Activated CD8-positive, alpha-beta T cell treated with anti-CD3 and anti-CD28 coated beads, Interleukin-2, amount 10 ng/mL, durations not matched to agents 7 days and 5 days (primary cell): ENCODE results near the gene FGD4. TPM values are rescaled to one million over a fixed set of nuclear protein-coding genes. Genes with fewer than 3 reads are reported as not detected.

Experiments used
- ATAC-seq: fragments of 150-1000 bp; cut with Tn5 transposase; one replicate; pipeline ENCODE4 v1.10.0; 2021; ENCODE audit warnings: moderate library complexity
- CTCF ChIA-PET: fragments of 350-600 bp; sonication (Branson Sonifier 250); formaldehyde crosslinking; loops from one replicate; lab custom pipeline; 2021; ENCODE audit warnings: antibody characterized with exemption; lab: Charles Lee
- POLR2A ChIA-PET: fragments of 350-600 bp; sonication (Branson Sonifier 250); formaldehyde crosslinking; loops from one replicate; lab custom pipeline; 2021; ENCODE audit warnings: antibody characterized with exemption; lab: Charles Lee
- DNase-seq: peaks from one replicate; pipeline ENCODE4 v3.0.0-alpha.2; 2020
- H3K27ac Mint-ChIP-seq: one replicate; pipeline ENCODE4 v1.8.0; 2021; ENCODE audit warnings: mild to moderate bottlenecking, mixed read lengths
- H3K27me3 Mint-ChIP-seq: one replicate; pipeline ENCODE4 v1.8.0; 2021; ENCODE audit warnings: low read depth, mixed read lengths
- H3K36me3 Mint-ChIP-seq: one replicate; pipeline ENCODE4 v1.8.0; 2021; ENCODE audit warnings: low read depth, mixed read lengths
- H3K4me1 Mint-ChIP-seq: one replicate; pipeline ENCODE4 v1.8.0; 2021; ENCODE audit warnings: low read depth, mixed read lengths
- H3K4me3 Mint-ChIP-seq: one replicate; pipeline ENCODE4 v1.8.0; 2021; ENCODE audit warnings: mild to moderate bottlenecking, mixed read lengths
- H3K9me3 Mint-ChIP-seq: one replicate; pipeline ENCODE4 v1.8.0; 2022; ENCODE audit warnings: mixed read lengths; ENCODE audit not compliant: insufficient read depth
- total RNA-seq, 2 experiments: library from RNA; stranded (reverse); gene quantifications; one replicate each; pipeline ENCODE4 v1.2.3, GENCODE V29; 2021

FGD4 gene
- total RNA-seq, 2 experiments from 2014 or later = 0.66 to 0.68 TPM

GRCh38 chr12:32641287-32641901, 242.0 kb downstream of the FGD4 start:
- Mint-ChIP-seq H3K9me3 (no peaks in the 10 kb centered on the region), H3K36me3 (no peaks in the 10 kb centered on the region), H3K27me3 (no peaks in the 10 kb centered on the region), H3K27ac (no peak overlapping the region), H3K4me3 (no peak overlapping the region), H3K4me1 (no peaks in the 10 kb centered on the region)
- POLR2A ChIA-PET = no interaction called here
- no peak for ATAC-seq
- DNase-seq = no peak
- CTCF ChIA-PET = no interaction called here

- POLR2A ChIA-PET = no interaction called here
- Mint-ChIP-seq H3K4me3 (no peak overlapping the region), H3K27me3 (no peaks in the 10 kb centered on the region), H3K4me1 (no peaks in the 10 kb centered on the region), H3K27ac (no peak overlapping the region), H3K36me3 (no peaks in the 10 kb centered on the region), H3K9me3 (no peaks in the 10 kb centered on the region)
- ATAC-seq (no peak), DNase-seq (no peak)
- CTCF ChIA-PET = interaction anchor here (0.8 kb wide), 1 partner anchor 188 kb away, joined by 3 read pairs; no protein-coding TSS in a partner anchor
These were observed 245.1 kb downstream of the FGD4 start for GRCh38 chr12:32644431-32644830.

GRCh38 chr12:32647275-32647674, 247.9 kb downstream of the FGD4 start:
- no peak overlapping the region for H3K27ac Mint-ChIP-seq
- ChIA-PET CTCF (interaction anchor here (2.2 kb wide), 1 partner anchor 10 kb away, joined by 9 read pairs; no protein-coding TSS in a partner anchor), POLR2A (no interaction called here)

GRCh38 chr12:32650508-32650907, 251.2 kb downstream of the FGD4 start:
- H3K4me3 Mint-ChIP-seq = no peak overlapping the region
- DNase-seq (no peak), ATAC-seq (no peak)
- H3K36me3 Mint-ChIP-seq = no peaks in the 10 kb centered on the region
- ChIA-PET CTCF (interaction anchor here (1.9 kb wide), 1 partner anchor 194 kb away, joined by 5 read pairs; no protein-coding TSS in a partner anchor), POLR2A (no interaction called here)
- H3K9me3 Mint-ChIP-seq = no peaks in the 10 kb centered on the region
- H3K27ac Mint-ChIP-seq = no peak overlapping the region
- H3K27me3 Mint-ChIP-seq = no peaks in the 10 kb centered on the region
- no peaks in the 10 kb centered on the region for H3K4me1 Mint-ChIP-seq

More at GRCh38 chr12:32647275-32647674, 247.9 kb downstream of the FGD4 start:
- DNase-seq (no peak), ATAC-seq (no peak)
- no peaks in the 10 kb centered on the region for H3K9me3 Mint-ChIP-seq
- H3K27me3 Mint-ChIP-seq = no peaks in the 10 kb centered on the region
- H3K4me3 Mint-ChIP-seq = no peak overlapping the region
- no peaks in the 10 kb centered on the region for H3K36me3 Mint-ChIP-seq
- no peaks in the 10 kb centered on the region for H3K4me1 Mint-ChIP-seq

- ChIA-PET POLR2A (no interaction called here), CTCF (interaction anchor here (0.6 to 1.9 kb wide), 2 partner anchors 195 to 767 kb away, joined by 3 to 5 read pairs; no protein-coding TSS in a partner anchor)
- H3K9me3 Mint-ChIP-seq = no peaks in the 10 kb centered on the region
- no peak for DNase-seq
- no peak for ATAC-seq
- H3K36me3 Mint-ChIP-seq = no peaks in the 10 kb centered on the region
- no peaks in the 10 kb centered on the region for H3K27me3 Mint-ChIP-seq
- no peak overlapping the region for H3K4me3 Mint-ChIP-seq
- no peak overlapping the region for H3K27ac Mint-ChIP-seq
- H3K4me1 Mint-ChIP-seq = no peaks in the 10 kb centered on the region
These were observed 252.0 kb downstream of the FGD4 start for GRCh38 chr12:32651151-32651955.

- Mint-ChIP-seq H3K27ac (no peak overlapping the region), H3K9me3 (no peaks in the 10 kb centered on the region), H3K36me3 (no peaks in the 10 kb centered on the region), H3K27me3 (no peaks in the 10 kb centered on the region), H3K4me3 (no peak overlapping the region), H3K4me1 (no peaks in the 10 kb centered on the region)
- POLR2A ChIA-PET = no interaction called here
- no peak for DNase-seq
- ATAC-seq = no peak
- CTCF ChIA-PET = interaction anchor here (0.6 to 1.9 kb wide), 2 partner anchors 195 to 767 kb away, joined by 3 to 5 read pairs; no protein-coding TSS in a partner anchor
These were observed 252.5 kb downstream of the FGD4 start for GRCh38 chr12:32651956-32652210.

- H3K9me3 Mint-ChIP-seq = no peaks in the 10 kb centered on the region
- CTCF ChIA-PET = interaction anchor here (0.5 to 1.6 kb wide), 3 partner anchors 89 to 203 kb away, joined by 4 to 8 read pairs (median 4); partner anchors contain the start of gene YARS2
- POLR2A ChIA-PET = no interaction called here
These were observed 260.6 kb downstream of the FGD4 start for GRCh38 chr12:32659908-32660440.

GRCh38 chr12:32661706-32662105, 262.3 kb downstream of the FGD4 start:
- Mint-ChIP-seq H3K9me3 (no peaks in the 10 kb centered on the region), H3K27ac (no peak overlapping the region), H3K4me3 (no peak overlapping the region), H3K27me3 (no peaks in the 10 kb centered on the region), H3K36me3 (no peaks in the 10 kb centered on the region), H3K4me1 (peaks cover 10% of the 10 kb centered on the region)
- no peak for ATAC-seq
- CTCF ChIA-PET = interaction anchor here (1.7 kb wide), 1 partner anchor 11 kb away, joined by 5 read pairs; no protein-coding TSS in a partner anchor
- DNase-seq = no peak
- POLR2A ChIA-PET = no interaction called here

More at GRCh38 chr12:32659908-32660440, 260.6 kb downstream of the FGD4 start:
- no peaks in the 10 kb centered on the region for H3K36me3 Mint-ChIP-seq
- DNase-seq (no peak), ATAC-seq (no peak)
- no peaks in the 10 kb centered on the region for H3K27me3 Mint-ChIP-seq
- no peak overlapping the region for H3K4me3 Mint-ChIP-seq
- H3K27ac Mint-ChIP-seq = no peak overlapping the region
- H3K4me1 Mint-ChIP-seq = peaks cover 10% of the 10 kb centered on the region

- Mint-ChIP-seq H3K27ac (no peak overlapping the region), H3K36me3 (no peaks in the 10 kb centered on the region), H3K27me3 (no peaks in the 10 kb centered on the region), H3K4me3 (no peak overlapping the region), H3K9me3 (no peaks in the 10 kb centered on the region), H3K4me1 (peaks cover 6% of the 10 kb centered on the region)
- ATAC-seq (no peak), DNase-seq (no peak)
- ChIA-PET CTCF (interaction anchor here (1.2 to 1.7 kb wide), 2 partner anchors 10 to 93 kb away, joined by 3 to 5 read pairs; partner anchors contain the start of gene YARS2), POLR2A (no interaction called here)
These were observed 263.3 kb downstream of the FGD4 start for GRCh38 chr12:32662665-32663064.

GRCh38 chr12:32666018-32666417, 266.7 kb downstream of the FGD4 start:
- Mint-ChIP-seq H3K4me3 (no peak overlapping the region), H3K36me3 (no peaks in the 10 kb centered on the region)
- CTCF ChIA-PET = interaction anchor here (1.6 kb wide), 1 partner anchor 89 kb away, joined by 3 read pairs; the partner anchor contains the start of gene YARS2

GRCh38 chr12:32669584-32669983, 270.2 kb downstream of the FGD4 start:
- no peaks in the 10 kb centered on the region for H3K36me3 Mint-ChIP-seq
- ATAC-seq = no peak
- H3K27me3 Mint-ChIP-seq = no peaks in the 10 kb centered on the region
- H3K27ac Mint-ChIP-seq = no peak overlapping the region
- H3K4me3 Mint-ChIP-seq = no peak overlapping the region
- ChIA-PET CTCF (interaction anchor here (6.2 kb wide), 1 partner anchor 213 kb away, joined by 83 read pairs; no protein-coding TSS in a partner anchor), POLR2A (no interaction called here)
- no peaks in the 10 kb centered on the region for H3K9me3 Mint-ChIP-seq
- no peak for DNase-seq
- no peaks in the 10 kb centered on the region for H3K4me1 Mint-ChIP-seq

More at GRCh38 chr12:32666018-32666417, 266.7 kb downstream of the FGD4 start:
- POLR2A ChIA-PET = no interaction called here
- DNase-seq (no peak), ATAC-seq (no peak)
- Mint-ChIP-seq H3K27me3 (no peaks in the 10 kb centered on the region), H3K4me1 (no peaks in the 10 kb centered on the region), H3K27ac (no peak overlapping the region), H3K9me3 (no peaks in the 10 kb centered on the region)
